Measurements from ENCODE around the gene ZNF428.
"Not testable (repeated sequence)": the region's sequence is repeated elsewhere in the genome, so short reads cannot be mapped to it uniquely, and the experiment has no call there.

ZNF428 gene

DNA sequence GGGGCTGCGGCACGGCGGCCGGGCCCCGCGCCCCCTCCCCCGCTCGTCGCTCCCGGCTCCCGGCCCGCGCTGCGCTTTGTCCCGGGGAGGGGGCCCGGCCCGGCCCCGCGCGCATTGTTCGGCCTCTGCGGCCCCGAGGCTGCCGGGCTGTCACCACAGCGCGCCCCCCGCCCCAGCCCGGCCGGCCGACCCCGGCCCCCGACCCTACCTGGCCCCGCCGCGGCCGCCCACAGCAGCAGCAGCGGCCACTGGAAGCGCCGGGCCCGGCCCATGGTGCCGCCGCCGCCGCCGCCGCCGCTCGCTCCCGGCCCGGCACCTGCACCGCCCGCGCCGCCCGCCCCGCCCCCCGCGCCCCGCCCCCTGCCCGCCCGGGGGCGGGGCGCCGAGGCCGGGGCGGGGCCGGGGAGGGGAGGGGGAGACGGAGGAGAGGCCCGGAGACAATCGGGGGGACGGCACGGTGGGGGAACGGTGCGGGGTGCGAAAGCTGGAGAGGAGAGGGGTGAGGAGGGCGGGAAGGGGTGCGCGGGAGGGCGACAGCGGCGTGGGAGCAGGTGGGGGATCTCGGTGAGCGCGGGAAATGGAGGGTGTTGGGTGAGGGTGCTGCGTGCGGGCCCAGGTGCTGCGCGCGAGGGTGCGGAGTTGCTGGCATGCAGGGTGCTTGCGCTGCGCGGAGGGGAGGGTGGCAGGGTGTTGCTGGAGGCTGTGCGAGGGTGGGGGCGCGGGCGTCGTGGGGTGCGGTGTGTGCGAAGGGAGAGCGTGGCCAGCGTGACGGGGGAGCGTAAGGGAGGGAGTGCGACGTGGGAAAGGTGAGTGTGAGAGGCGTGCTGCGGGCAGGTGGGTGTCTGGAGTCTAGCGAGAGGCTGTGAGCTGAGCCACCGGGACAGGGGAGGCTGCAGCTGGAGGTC, 20.3 kb upstream of the ZNF428 start, which contains the start of gene CADM4:
TSS of gene CADM4 (minus strand) at position 332 of the 905 bp plus-strand sequence. CDS start at position 272, 60 bp downstream.
- DNase-seq = no peak

DNA sequence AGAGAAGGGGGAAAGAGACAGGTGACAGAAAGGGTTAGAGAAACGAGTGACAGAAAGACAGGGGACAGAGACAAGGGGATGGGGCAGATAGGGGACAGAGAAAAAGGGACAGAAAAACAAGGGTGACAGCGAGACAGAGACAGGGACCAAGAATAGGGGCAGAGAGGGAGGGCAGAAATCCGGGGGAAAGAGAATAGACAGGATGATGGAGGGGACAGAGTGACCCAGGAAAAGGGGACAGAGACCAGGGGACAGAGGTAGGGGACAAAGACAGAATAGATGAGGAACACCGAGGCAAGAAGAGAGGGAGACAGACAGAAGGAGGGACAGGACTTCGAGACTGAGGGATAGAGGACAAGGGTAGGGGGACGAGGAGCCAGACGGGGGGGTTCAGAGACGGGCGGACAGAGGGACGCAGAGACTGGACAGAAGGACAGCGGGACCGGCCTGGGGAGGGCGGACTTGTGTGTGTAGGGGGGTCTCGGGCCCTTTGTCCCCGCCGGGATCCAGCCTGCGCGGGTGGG, 19.6 kb upstream of the ZNF428 start:
- DNase-seq = no peak

DNA sequence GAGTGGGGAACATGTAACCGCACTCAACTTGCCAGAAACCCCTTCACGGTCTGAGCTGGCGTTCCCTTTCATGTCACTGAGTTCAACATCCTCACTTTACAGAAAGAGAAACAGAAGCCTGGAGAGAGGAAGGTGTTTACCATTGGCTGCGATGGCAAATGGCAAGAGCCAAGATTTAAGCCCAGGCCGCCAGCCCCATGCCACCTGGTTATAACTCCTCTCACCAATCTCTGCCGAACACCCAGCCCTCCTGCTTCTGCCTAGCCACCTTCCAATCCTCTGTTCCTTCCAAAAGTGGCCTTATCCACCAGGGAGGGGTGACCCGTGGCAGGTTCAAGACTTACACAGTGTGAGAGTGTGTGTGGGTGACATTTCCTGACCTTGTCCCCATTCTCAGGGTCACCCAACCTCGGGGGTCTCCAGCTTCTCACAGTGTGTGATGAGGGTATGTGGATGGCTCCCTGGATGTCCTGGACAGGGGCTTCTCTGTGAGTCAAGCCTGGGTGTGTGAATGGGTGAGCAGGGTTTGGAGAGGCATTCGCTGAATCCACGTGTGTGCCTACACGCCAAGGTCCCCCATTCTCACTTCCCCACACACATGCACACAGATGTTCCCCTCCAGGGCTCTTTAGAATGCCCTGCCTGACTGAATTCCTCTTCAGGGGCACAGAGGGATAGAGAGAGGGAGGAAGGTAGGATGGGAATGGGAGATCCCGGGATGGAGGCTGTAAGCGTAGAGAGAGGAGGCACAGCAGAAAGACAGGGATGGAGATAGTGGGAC, 19.0 kb upstream of the ZNF428 start:
- no peak for DNase-seq

DNA sequence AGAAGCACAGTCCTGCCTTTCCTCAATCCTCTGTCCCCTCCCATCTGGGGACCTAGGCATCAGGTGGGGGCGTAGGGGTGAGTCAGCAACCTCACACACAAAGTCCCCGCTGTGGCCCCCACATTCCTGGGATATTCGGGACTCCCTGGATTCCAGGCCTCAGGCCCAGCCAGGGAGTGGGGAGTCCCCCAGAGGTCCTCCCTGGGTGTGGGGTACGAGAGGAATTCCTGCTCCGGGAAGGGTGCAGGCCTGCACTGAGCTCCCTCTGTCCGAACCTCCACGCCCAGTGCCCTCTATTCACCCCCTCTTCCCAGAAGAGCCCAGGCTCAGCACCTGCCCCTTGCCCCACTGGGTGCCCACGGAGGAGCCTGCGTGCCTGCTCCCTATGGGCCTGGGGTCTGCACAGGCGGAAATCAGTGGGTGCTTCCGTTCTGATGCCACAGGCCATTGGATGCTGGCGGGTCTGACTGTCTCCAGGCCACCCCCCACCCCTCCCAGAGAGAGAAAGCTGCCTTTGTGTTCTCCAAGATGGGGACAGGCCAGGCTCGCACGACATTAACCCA, 16.8 kb upstream of the ZNF428 start:
- no peak for DNase-seq

DNA sequence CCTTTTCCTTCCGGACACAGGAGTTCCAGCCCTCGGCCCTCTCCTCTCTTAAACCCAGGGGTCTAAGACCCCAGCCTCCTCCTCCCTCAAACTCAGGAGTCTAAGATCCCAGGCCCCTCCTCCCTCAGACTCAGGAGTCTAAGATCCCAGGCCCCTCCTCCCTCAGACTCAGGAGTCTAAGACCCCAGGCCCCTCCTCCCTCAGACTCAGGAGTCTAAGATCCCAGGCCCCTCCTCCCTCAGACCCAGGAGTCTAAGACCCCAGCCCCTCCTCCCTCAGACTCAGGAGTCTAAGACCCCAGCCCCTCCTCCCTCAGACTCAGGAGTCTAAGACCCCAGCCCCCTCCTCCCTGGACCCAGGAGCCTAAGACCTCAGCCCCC, 16.1 kb upstream of the ZNF428 start:
- not testable (repeated sequence) for DNase-seq

DNA sequence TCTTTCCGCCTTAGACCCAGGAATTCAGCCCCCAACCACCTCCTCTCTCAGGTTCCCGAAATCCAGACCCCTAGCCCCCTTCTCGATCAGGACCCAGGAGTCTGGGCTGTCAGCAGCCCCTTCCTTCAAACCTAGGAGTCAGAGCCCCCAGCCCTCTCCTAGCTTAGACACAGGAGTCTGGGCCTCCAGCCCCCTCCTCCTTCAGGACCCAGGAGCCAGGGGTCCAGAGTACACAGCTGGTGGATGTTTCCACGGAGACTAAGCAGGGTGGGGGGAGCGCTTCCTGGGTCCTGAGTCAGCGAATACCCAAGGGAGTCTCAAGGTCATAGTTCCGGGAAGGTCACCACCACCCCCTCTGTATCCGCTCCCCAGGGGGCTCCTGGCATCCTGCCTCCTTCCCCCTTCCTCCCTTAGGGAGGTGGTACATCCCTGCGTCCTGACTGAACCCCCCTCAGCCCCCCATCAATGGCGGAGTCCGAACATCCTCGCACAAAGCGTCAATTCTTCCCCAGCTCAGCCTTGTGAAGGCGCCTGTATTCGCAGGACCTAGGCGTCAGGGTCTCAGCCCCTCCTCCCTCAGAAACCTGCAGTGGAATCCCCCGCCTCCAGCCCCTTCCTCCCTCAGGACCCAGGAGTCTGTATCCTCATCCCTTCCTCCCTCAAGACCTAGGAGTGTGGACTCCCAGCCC, 15.6 kb upstream of the ZNF428 start:
- no peak for DNase-seq

DNA sequence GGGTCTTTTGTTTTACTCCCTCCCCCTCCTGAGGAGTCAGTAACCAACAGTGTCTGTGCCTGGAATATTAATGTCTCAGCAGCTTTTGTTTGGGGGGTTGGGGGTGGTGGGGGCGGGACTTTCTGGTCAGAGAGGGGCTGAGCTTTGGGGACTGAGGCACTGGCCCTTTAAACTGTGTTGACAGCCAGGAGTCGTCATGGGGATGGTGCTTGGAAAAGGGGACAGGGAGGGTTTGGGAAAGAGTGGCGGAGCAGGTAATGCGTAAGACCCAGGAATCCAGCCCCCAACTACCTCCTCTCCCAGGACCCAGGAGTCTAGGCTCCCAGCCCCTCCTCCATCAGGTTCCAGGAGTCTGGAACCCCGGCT, 15.1 kb upstream of the ZNF428 start:
- no peak for DNase-seq

DNA sequence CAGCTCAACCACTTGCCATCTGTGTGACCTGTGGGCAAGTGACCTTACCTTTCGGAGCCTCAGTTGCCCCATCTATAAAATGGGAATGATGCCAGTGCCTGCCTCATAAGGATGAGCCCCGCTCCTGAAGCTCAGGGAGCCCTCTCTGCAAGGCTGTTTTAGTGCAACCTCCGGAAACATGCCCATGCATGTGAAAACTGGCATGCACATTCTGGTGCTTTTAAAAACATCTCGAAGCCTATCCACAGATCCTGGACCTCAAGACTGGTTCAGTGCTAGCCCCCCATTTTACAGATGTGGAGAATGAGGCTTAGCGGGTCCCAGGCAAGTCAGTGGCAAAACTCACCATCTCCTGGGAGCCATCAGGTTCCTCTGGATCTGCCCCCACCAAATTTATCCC, 14.6 kb upstream of the ZNF428 start:
- no peak for DNase-seq

DNA sequence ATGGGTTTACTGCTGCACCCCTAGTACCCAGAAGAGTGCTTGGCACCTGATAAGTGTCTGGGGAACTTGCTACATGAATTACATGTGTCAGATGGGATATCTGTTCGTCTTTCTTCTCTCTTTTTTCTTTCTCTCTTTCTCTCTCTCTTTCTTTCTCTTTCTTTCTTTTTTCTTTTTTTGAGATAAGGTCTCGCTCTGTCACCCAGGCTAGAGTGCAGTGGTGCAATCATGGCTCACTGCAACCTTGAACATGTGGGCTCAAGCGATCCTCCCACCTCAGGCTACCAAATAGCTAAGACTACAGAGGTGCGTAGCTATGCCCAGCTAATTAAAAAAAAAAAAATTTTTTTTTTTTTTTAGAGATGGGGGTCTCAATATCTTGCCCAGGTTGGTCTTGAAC, 14.1 kb upstream of the ZNF428 start:
- no peak for DNase-seq

DNA sequence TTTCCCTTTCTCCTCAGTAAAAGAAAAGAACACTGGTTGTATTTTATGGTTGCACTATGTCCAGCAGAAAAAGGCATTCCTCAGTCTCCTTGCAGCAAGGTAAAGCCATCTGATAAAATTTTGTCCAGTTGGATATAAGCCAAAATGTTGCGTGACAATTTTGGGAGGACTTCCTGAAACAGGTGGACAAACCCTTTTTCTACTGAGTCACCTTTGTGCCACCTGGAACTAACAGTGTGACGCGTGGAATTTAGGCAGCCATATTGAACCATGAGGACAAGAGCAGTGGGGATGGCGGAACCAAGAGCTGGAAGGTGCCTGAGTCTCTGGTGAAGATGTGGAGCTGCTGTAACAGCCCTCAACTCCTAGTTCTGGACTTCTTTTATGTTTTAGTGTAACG, 12.1 kb upstream of the ZNF428 start:
- no peak for DNase-seq

DNA sequence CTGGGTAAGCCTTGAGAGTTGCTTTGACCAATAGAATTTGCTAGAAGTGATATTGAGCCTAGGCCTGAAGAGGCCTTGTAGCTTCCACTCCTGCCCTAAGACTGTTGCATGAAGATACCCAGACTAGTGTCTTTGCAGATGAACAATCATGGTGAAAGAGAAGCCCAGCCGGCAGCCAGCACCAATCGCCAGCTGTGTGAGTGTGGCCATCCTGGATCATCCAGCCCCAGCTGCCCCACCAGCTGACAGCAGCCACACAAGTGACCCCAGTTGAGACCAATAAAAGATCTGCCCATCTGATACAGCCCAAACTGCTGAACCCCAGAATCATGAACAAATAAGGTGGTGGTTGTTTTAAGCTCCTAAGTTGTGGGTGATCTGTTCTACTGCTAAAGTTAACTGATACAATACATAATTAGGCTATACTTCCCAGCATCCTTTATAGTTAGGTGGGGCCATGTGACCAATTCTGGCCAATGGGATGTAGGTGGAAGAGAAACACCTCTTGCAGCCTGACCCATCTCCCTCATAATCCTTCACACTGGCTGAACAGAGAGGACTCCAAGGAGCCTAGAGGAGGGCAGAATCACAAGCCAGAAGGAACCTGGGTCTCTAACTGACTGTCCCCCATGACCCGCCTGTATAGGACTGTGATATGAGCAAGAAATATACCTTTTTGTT, 9.4 kb upstream of the ZNF428 start:
- no peak for DNase-seq

DNA sequence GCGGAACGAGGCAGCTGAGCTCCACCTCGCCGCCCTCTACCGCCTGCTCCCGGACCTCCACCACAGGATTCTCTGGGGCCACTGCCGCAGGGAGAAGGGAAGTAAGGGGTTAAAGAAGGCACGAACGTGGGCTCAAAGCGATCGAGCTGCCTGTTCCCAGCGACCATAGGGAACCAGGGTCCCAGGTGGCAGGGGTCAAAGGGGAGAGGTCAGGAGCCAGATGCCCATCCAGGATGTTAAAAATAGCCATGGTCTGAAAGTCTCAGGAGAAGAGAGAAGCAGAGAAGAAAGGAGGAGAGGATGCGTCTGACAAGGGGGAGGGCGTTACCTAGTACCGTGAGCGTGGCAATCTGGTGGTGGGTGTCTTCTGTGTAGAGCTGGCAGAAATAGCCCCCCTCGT, 7.4 kb upstream of the ZNF428 start:
- no peak for DNase-seq

DNA sequence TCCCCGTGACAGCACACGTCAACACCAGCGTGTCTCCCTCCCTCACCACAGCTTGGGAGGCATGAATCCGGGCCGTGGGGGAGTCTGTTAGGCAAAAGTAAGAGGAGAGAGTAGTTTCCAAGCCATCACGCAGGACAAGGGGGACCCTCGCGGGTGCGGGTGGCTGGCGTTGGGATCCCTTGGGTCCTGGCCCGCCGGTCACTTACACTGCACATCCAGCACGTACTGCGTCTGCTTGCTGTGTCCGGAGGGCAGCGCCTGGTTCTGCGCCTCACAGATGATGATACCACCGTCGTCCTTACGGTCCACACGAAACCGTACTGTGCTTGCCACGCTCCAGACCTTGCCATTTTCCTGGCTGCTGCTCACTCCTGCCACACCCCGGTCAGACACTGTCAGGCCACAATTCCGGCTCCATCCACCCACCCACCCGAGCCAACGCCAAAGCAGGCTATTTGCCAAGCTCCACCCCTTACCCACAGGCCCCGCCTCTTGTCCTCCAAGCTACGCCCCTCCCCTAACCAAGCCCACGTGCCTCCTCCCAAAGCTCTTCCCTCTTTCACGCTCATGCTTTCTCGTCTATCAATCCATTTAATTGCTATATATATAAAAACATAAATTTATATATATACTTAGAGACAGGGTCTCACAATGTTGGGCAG, 6.6 kb upstream of the ZNF428 start:
- DNase-seq = no peak

DNA sequence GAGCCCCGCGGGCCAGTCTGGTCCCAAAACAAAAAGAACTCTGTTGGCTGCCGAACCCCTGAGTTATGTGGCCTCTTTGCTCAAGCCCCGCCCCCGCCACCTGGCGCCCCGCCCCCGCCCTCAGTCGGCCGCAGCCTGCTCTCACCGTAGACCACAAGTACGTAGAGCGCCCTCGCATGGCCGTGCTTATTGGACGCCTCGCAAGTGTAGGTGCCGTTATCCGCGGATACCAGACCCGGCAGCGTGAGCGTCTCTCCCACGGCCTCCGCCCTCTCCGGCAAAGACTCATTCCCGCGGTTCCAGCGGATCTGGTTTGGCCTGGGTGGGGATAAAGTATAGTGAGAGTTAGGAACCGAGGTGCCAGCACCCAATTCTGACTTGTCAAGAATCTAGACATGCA, 5.5 kb upstream of the ZNF428 start:
- no peak for DNase-seq

DNA sequence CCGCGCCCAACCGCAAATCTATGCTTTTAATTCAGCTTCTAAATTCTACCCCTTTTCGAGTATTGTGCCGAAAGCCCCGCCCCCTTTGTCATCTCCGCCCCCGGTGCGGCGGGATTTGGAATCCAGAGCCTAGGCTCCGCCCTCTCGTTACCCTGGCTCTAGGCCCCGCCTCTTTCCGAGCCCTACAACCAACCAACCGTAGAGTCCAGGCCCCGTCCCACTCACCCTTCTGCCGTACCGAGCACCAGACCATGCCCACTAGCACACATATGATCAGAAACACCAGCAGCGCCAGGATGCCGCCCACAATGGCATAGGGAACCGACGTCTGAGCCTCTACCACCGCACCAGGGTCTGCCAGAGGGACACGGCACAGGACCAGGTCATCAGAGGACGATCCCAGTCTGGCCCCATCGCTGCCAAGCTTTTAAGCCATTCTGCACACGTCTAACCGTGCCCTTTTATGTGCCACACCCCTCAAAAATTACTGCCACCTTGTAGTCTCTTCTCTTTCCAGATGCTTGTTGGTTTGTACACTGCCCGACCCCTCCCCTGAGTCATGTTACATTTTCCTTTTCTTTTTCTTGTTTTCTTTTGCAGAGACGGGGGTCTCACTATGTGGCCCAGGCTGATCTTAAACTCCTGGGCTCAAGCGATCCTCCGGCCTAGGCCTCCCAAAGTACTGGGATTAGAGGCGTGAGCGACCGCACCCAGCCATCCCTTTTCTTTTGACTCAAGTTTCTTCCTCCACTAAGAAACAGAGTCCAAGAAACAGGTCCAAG, 4.7 kb upstream of the ZNF428 start:
- no peak for DNase-seq

DNA sequence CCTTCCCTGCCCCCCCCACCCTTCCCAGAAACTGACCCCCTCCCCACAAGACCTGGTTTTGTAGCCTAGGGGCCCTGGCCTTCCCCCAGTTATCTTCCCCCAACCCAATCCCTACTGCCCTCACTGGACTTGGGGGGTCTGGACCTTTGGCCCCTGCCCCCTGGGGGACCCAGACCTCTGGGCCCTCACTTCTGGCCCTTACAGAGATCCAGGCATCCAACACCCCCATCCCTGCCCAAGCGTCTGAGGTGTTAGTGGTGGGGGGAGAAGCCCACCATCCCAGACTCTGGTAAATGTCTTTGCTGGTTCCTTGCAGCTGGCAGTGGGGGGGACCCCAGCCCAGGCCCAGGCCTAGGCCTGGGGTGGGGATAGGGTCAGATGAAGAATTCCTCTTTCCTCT, 3.5 kb upstream of the ZNF428 start:
- no peak for DNase-seq

DNA sequence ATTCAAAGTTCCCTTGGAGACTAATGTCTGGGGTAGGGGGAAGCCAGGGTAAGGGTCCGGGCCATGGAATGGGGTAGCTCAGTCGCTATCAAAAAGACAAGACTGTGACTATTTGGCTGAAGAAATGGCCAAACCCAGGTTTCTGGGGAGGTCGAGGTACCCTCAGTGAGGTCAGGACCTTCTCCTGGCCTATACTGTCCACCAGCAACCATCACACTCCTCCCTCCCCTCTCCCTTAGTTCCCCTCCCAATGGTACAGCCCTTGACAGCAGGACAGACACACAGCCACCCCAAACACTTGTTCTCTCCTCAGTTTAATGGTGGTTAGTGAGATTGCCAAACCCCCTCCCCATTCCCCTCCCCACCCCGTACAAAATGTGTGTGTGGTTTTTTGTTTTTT, 2.6 kb upstream of the ZNF428 start:
- no peak for DNase-seq

DNA sequence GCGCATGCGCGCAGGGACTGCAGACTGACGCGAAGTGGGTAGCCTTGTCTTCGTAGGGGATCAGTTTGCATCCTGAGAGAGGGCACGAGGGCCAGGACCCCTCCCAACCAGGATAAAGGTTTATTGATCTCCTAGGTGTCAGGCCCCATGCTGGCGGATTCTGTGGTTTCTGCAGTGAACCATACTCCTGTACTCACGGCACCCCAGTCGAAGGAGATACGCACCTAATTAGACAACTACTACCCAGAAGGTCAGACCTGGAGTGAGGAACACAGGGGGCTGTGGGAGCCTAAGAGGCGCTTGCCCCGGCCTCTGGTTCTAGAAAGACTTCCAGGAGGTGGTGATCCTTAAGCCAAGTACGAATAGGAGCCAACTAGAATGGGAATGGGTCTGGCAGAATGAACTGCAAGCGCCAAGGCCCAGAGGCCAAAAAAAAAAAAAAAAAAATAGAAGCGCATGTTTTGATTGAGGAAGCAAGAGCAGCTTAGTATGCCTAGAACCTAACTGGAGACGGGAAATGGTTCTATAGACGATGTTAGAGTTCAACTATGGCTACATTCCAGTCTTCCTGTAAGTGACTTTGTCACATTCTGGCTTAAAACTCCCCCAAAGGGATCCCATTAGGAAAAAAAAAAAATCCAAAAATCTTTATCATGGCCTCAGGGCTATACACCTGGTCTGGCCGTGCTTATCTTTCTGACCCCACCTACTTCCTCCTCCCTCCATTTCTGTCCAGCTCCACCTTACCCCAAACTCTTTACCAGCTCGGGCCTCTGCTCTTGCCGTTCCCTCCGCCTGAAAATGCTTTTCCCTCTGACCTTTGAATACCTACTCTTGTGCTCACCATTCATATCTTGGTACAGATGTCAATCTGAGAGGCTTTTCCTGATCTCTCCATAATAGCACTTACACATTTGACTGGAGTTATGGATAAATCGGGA, 902 bp upstream of the ZNF428 start:
- peak; percentile 63 for DNase-seq

DNA sequence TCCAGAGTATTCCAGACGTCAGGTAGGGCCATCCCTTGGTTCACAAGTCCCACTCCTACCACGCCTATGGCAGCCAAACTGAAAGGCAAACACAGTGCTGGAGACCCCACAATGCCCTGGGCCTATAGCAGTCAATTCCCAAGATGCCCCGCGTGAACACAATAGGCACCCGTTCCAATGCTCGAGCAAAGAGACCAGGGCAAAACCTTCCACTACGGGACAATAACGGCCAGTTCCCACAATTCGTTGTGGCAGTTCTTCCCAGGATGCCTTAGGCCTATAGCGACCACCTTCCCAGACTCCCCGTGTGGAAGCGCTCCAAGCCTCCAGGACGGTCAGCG, 538 bp downstream of the ZNF428 start:
- no peak for DNase-seq

DNA sequence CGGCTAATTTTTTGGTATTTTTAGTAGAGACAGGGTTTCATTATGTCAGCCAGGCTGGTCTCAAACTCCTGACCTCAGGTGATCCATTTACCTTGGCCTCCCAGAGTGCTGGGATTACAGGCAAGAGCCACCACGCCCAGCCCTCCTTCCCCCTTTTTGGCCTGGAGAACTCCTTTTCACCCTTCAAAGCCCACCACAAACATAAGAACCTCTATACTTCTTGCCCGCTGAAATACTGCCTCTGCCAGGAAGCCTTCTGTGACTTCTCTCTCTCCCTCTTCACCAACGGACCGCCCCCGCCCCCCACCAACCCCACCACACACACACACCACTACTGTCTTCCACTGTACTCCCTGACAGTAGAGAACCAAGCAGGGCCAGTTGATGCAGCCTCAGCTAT, 2.5 kb downstream of the ZNF428 start:
- no peak for DNase-seq

All from NCI-H1417 treated with DMSO at 0.1 percent for 48 hours (cell line).